CD4-positive, alpha-beta T cell (primary cell): Measurements from ENCODE around the gene CAMK2B. TPM values are rescaled to one million over a fixed set of nuclear protein-coding genes. Genes with fewer than 3 reads are reported as not detected.

Source experiments
- ATAC-seq: fragments of 200-7000 bp; cut with Tn5 transposase; one replicate; pipeline ENCODE4 v1.10.0; 2022; ENCODE audit warnings: mild to moderate bottlenecking; ENCODE audit not compliant: poor library complexity
- CTCF ChIA-PET: fragments of 350-600 bp; sonication (Branson Sonifier 250); formaldehyde crosslinking; loops from one replicate; lab custom pipeline; 2021; ENCODE audit warnings: antibody characterized with exemption, inconsistent platforms; lab: Charles Lee
- POLR2A ChIA-PET: fragments of 350-600 bp; sonication (Branson Sonifier 250); formaldehyde crosslinking; loops from one replicate; lab custom pipeline; 2021; ENCODE audit warnings: antibody characterized with exemption, inconsistent platforms; lab: Charles Lee
- DNase-seq, 14 experiments: peaks; one replicate each; pipeline ENCODE4 v3.0.0-alpha.2; 2013 to 2020; ENCODE audit warnings: mixed read lengths in 2 of 14
- H3K27ac ChIP-seq, 2 donors: one replicate each; pipeline versions ENCODE4 v1.5.1 to v1.7.0; 2013; ENCODE audit warnings: low read length in 2 of 2, low read depth in 1 of 2, mild to moderate bottlenecking in 1 of 2
- H3K27me3 ChIP-seq, 2 experiments: 1 replicate in 1 of 2; 2 replicates in 1 of 2; pipeline versions ENCODE4 v1.6.1 to v1.7.0; 2013; ENCODE audit warnings: low read length in 2 of 2, control low read depth in 1 of 2, mild to moderate bottlenecking in 1 of 2, moderate library complexity in 1 of 2; ENCODE audit not compliant: insufficient read depth in 2 of 2, control insufficient read depth in 1 of 2
- H3K36me3 ChIP-seq: one replicate; pipeline ENCODE4 v1.6.1; 2013; ENCODE audit warnings: low read length, control low read depth; ENCODE audit not compliant: insufficient read depth
- H3K4me1 ChIP-seq: one replicate; pipeline ENCODE4 v1.6.1; 2013; ENCODE audit warnings: low read length, control low read depth; ENCODE audit not compliant: insufficient read depth
- H3K4me3 ChIP-seq: one replicate; pipeline ENCODE4 v1.5.1; 2013; ENCODE audit warnings: mild to moderate bottlenecking, low read length, moderate library complexity
- H3K9me3 ChIP-seq, 2 experiments: 1 replicate in 1 of 2; 2 replicates in 1 of 2; pipeline versions ENCODE4 v1.6.1 to v1.7.0; 2013; ENCODE audit warnings: low read length in 2 of 2, mild to moderate bottlenecking in 2 of 2, control low read depth in 1 of 2, moderate library complexity in 1 of 2; ENCODE audit not compliant: control insufficient read depth in 1 of 2, insufficient read depth in 1 of 2
- H3K27ac Mint-ChIP-seq: one replicate; pipeline ENCODE4 v1.8.0; 2020; ENCODE audit warnings: mixed read lengths
- H3K27me3 Mint-ChIP-seq: one replicate; pipeline ENCODE4 v1.8.0; 2021; ENCODE audit warnings: mixed read lengths
- H3K36me3 Mint-ChIP-seq: one replicate; pipeline ENCODE4 v1.8.0; 2021; ENCODE audit warnings: low read depth, mixed read lengths
- H3K4me1 Mint-ChIP-seq: one replicate; pipeline ENCODE4 v1.8.0; 2021; ENCODE audit warnings: low read depth, mixed read lengths
- H3K4me3 Mint-ChIP-seq: one replicate; pipeline ENCODE4 v1.8.0; 2020; ENCODE audit warnings: mild to moderate bottlenecking, mixed read lengths
- H3K9me3 Mint-ChIP-seq: one replicate; pipeline ENCODE4 v1.8.0; 2020; ENCODE audit warnings: mixed read lengths
- CTCF ChIP-seq: fragments of 200-600 bp; IDR thresholded peaks from one replicate; pipeline ENCODE4 v1.8.0; 2022; ENCODE audit warnings: antibody characterized with exemption, mild to moderate bottlenecking
- intact Hi-C, 2 experiments: fragments of 100-400 bp; cut with DNase I in 1 of 2; cut with micrococcal nuclease in 1 of 2; formaldehyde crosslinking; loops; one replicate each; pipeline versions ENCODE4 v1.15.1 to v1.9.0; 2023 to 2025; cut with DNase I, micrococcal nuclease
- total RNA-seq, 174 experiments: library from RNA in 2 of 174; stranded (reverse) in 2 of 174; gene quantifications; one replicate each; pipeline ENCODE4 v1.2.3 and lab custom pipeline; 2021 to 2026

The CAMK2B gene
- total RNA-seq, 2 experiments from 2014 or later: not detected

- DNase-seq: no peak
- H3K27me3 ChIP-seq: no peaks in the 10 kb centered on the region
- POLR2A ChIA-PET: no interaction called here
These were observed 105.4 kb downstream of the CAMK2B start for GRCh38 chr7:44220046-44220357.

GRCh38 chr7:44219371-44220045 lies 105.9 kb downstream of the CAMK2B start:
- H3K36me3 ChIP-seq: no peaks in the 10 kb centered on the region
- H3K4me3 Mint-ChIP-seq: no peak overlapping the region
- no peaks in the 10 kb centered on the region for H3K4me1 Mint-ChIP-seq
- H3K9me3 ChIP-seq: peaks cover 0 to 8% of the 10 kb centered on the region in 2 experiments
- H3K27me3 Mint-ChIP-seq: no peaks in the 10 kb centered on the region
- H3K4me3 ChIP-seq: no peak overlapping the region
- DNase-seq (no peak), ATAC-seq (no peak)
- H3K9me3 Mint-ChIP-seq: no peaks in the 10 kb centered on the region
- TF ChIP-seq CTCF: no peak
- intact Hi-C loops: no loop called here
- H3K27me3 ChIP-seq: no peaks in the 10 kb centered on the region
- H3K4me1 ChIP-seq: no peaks in the 10 kb centered on the region
- H3K36me3 Mint-ChIP-seq: peaks cover 2% of the 10 kb centered on the region
- ChIA-PET POLR2A (no interaction called here), CTCF (no interaction called here)
- no peak overlapping the region for H3K27ac Mint-ChIP-seq
- H3K27ac ChIP-seq: no peak overlapping the region

More at GRCh38 chr7:44220046-44220357, 105.4 kb downstream of the CAMK2B start:
- H3K27ac Mint-ChIP-seq: no peak overlapping the region
- H3K4me3 Mint-ChIP-seq: no peak overlapping the region
- CTCF ChIA-PET: no interaction called here
- no peaks in the 10 kb centered on the region for H3K27me3 Mint-ChIP-seq
- intact Hi-C loops: no loop called here
- no peaks in the 10 kb centered on the region for H3K36me3 ChIP-seq
- peaks cover 0 to 8% of the 10 kb centered on the region in 2 experiments for H3K9me3 ChIP-seq
- ATAC-seq: no peak
- no peaks in the 10 kb centered on the region for H3K4me1 Mint-ChIP-seq
- H3K27ac ChIP-seq: no peak overlapping the region
- no peaks in the 10 kb centered on the region for H3K4me1 ChIP-seq
- H3K9me3 Mint-ChIP-seq: no peaks in the 10 kb centered on the region
- no peak for TF ChIP-seq CTCF
- H3K4me3 ChIP-seq: no peak overlapping the region
- H3K36me3 Mint-ChIP-seq: no peaks in the 10 kb centered on the region

GRCh38 chr7:44218418-44219201 lies 106.8 kb downstream of the CAMK2B start:
- peaks cover 8% of the 10 kb centered on the region for H3K36me3 Mint-ChIP-seq
- H3K4me1 Mint-ChIP-seq: no peaks in the 10 kb centered on the region
- Histone ChIP-seq H3K27ac (no peak overlapping the region), H3K9me3 (peaks cover 0 to 8% of the 10 kb centered on the region in 2 experiments), H3K4me1 (no peaks in the 10 kb centered on the region), H3K4me3 (no peak overlapping the region), H3K36me3 (peaks cover 2% of the 10 kb centered on the region), H3K27me3 (no peaks in the 10 kb centered on the region)
- CTCF ChIA-PET: no interaction called here
- TF ChIP-seq CTCF: no peak
- ATAC-seq (no peak), DNase-seq (no peak)
- H3K4me3 Mint-ChIP-seq: no peak overlapping the region
- POLR2A ChIA-PET: no interaction called here
- intact Hi-C loops: no loop called here
- no peaks in the 10 kb centered on the region for H3K9me3 Mint-ChIP-seq
- H3K27me3 Mint-ChIP-seq: no peaks in the 10 kb centered on the region
- H3K27ac Mint-ChIP-seq: no peak overlapping the region
